ENCODE results near the gene TSC22D2. TPM values are rescaled to one million over a fixed set of nuclear protein-coding genes. Genes with fewer than 3 reads are reported as not detected.

Gene TSC22D2
- total RNA-seq, 1 donor from 2014 or later: 66.0 TPM

- intact Hi-C loops (cut with DNase I): no loop called here
- DNase-seq (ENCODE audit: low spot score): no peak
Observed at GRCh38 chr3:150439657-150440056, 31.6 kb downstream of the TSC22D2 start.

GRCh38 chr3:150443331-150443741 is 35.2 kb downstream of the TSC22D2 start:
- no peak for DNase-seq (ENCODE audit: low spot score)
- intact Hi-C loops (cut with DNase I): no loop called here

GRCh38 chr3:150444371-150444770 is 36.3 kb downstream of the TSC22D2 start:
- no peak for DNase-seq (ENCODE audit: low spot score)
- intact Hi-C loops (cut with DNase I): no loop called here

- no peak for DNase-seq (ENCODE audit: low spot score)
- intact Hi-C loops (cut with DNase I): no loop called here
Observed at GRCh38 chr3:150446470-150446977, 38.4 kb downstream of the TSC22D2 start.

- no peak for DNase-seq (ENCODE audit: low spot score)
- intact Hi-C loops (cut with DNase I): no loop called here
Observed at GRCh38 chr3:150447084-150447483, 39.0 kb downstream of the TSC22D2 start.

GRCh38 chr3:150447631-150448465 is 39.8 kb downstream of the TSC22D2 start:
- no peak for DNase-seq (ENCODE audit: low spot score)
- intact Hi-C loops (cut with DNase I): no loop called here

GRCh38 chr3:150449169-150449721 is 41.1 kb downstream of the TSC22D2 start:
- no peak for DNase-seq (ENCODE audit: low spot score)
- intact Hi-C loops (cut with DNase I): no loop called here

- intact Hi-C loops (cut with DNase I): no loop called here
- no peak for DNase-seq (ENCODE audit: low spot score)
Observed at GRCh38 chr3:150450916-150451315, 42.8 kb downstream of the TSC22D2 start.

- DNase-seq (ENCODE audit: low spot score): no peak
- intact Hi-C loops (cut with DNase I): no loop called here
Observed at GRCh38 chr3:150451329-150452048, 43.4 kb downstream of the TSC22D2 start.

GRCh38 chr3:150453353-150453752 is 45.3 kb downstream of the TSC22D2 start:
- DNase-seq (ENCODE audit: low spot score): no peak
- intact Hi-C loops (cut with DNase I): no loop called here

GRCh38 chr3:150454085-150454484 is 46.0 kb downstream of the TSC22D2 start:
- intact Hi-C loops (cut with DNase I): no loop called here
- no peak for DNase-seq (ENCODE audit: low spot score)

GRCh38 chr3:150454622-150455021 is 46.5 kb downstream of the TSC22D2 start:
- intact Hi-C loops (cut with DNase I): no loop called here
- DNase-seq (ENCODE audit: low spot score): no peak

GRCh38 chr3:150455341-150455740 is 47.2 kb downstream of the TSC22D2 start:
- no peak for DNase-seq (ENCODE audit: low spot score)
- intact Hi-C loops (cut with DNase I): no loop called here

- DNase-seq (ENCODE audit: low spot score): no peak
- intact Hi-C loops (cut with DNase I): no loop called here
Observed at GRCh38 chr3:150458001-150458400, 49.9 kb downstream of the TSC22D2 start.

GRCh38 chr3:150460484-150460883 is 52.4 kb downstream of the TSC22D2 start:
- no peak for DNase-seq (ENCODE audit: low spot score)
- intact Hi-C loops (cut with DNase I): no loop called here

- DNase-seq (ENCODE audit: low spot score): no peak
- intact Hi-C loops (cut with DNase I): no loop called here
Observed at GRCh38 chr3:150461399-150461798, 53.3 kb downstream of the TSC22D2 start.

GRCh38 chr3:150462108-150462507 is 54.0 kb downstream of the TSC22D2 start:
- DNase-seq (ENCODE audit: low spot score): no peak
- intact Hi-C loops (cut with DNase I): no loop called here

GRCh38 chr3:150464684-150465083 is 56.6 kb downstream of the TSC22D2 start:
- intact Hi-C loops (cut with DNase I): no loop called here
- no peak for DNase-seq (ENCODE audit: low spot score)

- DNase-seq (ENCODE audit: low spot score): no peak
- intact Hi-C loops (cut with DNase I): no loop called here
Observed at GRCh38 chr3:150467381-150467780, 59.3 kb downstream of the TSC22D2 start.

Measured in cardiac septum (tissue), 1 donor.